Measurements from ENCODE around the gene SESTD1. TPM values are rescaled to one million over a fixed set of nuclear protein-coding genes. Genes with fewer than 3 reads are reported as not detected.

Gene SESTD1
- total RNA-seq, 6 donors from 2014 or later, result 38.0 to 108 (median 92.4) TPM

DNA sequence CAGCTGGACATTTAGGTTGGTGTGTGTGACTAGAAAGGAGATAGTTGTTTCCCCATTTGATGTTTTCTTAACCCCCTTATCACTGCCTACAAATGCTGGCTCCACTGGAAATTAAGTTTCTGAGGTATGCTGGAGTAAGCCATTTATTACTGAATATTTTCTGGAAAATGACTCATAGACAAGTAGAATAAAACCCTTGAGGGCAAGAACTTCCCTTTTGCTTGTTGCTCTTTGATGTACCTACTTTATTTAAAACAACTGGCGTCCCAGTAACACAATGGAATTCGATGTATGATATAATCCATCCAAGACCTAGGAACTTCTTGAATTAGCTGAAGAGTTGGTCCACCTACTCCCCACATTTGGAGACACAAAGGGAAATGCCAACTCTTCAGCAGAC, 33.3 kb upstream of the SESTD1 start:
- Histone ChIP-seq H3K36me3 (no peaks in the 10 kb centered on the region), H3K4me1 (no peaks in the 10 kb centered on the region), H3K27ac (no peak overlapping the region), H3K27me3 (no peaks in the 10 kb centered on the region), H3K4me3 (no peak overlapping the region), H3K9me3 (no peaks in the 10 kb centered on the region)
- TF ChIP-seq, protein P1, sequence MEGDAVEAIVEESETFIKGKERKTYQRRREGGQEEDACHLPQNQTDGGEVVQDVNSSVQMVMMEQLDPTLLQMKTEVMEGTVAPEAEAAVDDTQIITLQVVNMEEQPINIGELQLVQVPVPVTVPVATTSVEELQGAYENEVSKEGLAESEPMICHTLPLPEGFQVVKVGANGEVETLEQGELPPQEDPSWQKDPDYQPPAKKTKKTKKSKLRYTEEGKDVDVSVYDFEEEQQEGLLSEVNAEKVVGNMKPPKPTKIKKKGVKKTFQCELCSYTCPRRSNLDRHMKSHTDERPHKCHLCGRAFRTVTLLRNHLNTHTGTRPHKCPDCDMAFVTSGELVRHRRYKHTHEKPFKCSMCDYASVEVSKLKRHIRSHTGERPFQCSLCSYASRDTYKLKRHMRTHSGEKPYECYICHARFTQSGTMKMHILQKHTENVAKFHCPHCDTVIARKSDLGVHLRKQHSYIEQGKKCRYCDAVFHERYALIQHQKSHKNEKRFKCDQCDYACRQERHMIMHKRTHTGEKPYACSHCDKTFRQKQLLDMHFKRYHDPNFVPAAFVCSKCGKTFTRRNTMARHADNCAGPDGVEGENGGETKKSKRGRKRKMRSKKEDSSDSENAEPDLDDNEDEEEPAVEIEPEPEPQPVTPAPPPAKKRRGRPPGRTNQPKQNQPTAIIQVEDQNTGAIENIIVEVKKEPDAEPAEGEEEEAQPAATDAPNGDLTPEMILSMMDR (IDR thresholded peaks at IDR 0.05), result no peak
- TF ChIP-seq POLR2A (IDR thresholded peaks at IDR 0.05) (no peak), POLR2AphosphoS5 (IDR thresholded peaks at IDR 0.05) (no peak), EP300 (IDR thresholded peaks at IDR 0.05) (no peak)
- WGBS, 2 donors, result 82 to 87% methylated on average over 2 of the region's 2 CpGs
- no peak for ATAC-seq (ENCODE audit: low FRiP score in 2 of 2)
- no peak for DNase-seq

DNA sequence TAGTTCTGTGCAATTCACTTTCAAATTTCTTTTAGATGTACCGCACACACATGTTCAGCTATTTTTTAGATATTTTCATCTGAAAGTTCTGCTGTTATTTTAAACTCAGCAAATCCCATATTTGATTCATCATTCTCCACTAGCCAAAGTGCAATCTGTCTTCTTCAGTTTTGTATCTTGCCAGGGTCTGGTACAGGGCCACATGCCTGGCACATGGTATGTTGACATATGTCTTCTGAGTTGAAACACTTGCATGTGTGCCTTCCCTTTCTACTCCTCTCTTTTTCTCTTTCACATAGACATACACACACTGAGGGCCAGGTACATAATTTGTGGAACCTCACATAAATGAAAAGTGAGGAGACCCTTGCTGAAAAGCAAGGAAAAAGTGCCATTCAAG, 25.7 kb upstream of the SESTD1 start:
- no peak overlapping the region for H3K4me3 ChIP-seq
- DNase-seq (no peak), ATAC-seq (ENCODE audit: low FRiP score in 2 of 2) (no peak)
- H3K4me1 ChIP-seq, result no peaks in the 10 kb centered on the region
- TF ChIP-seq EP300 (IDR thresholded peaks at IDR 0.05) (no peak), POLR2A (IDR thresholded peaks at IDR 0.05) (no peak), POLR2AphosphoS5 (IDR thresholded peaks at IDR 0.05) (no peak)
- TF ChIP-seq, protein P1 (IDR thresholded peaks at IDR 0.05), result no peak
- H3K9me3 ChIP-seq, result no peaks in the 10 kb centered on the region
- H3K36me3 ChIP-seq, result no peaks in the 10 kb centered on the region
- no peak overlapping the region for H3K27ac ChIP-seq
- 92 to 100% methylated on average over 1 of the region's 1 CpG for WGBS, 2 donors
- H3K27me3 ChIP-seq, result no peaks in the 10 kb centered on the region

DNA sequence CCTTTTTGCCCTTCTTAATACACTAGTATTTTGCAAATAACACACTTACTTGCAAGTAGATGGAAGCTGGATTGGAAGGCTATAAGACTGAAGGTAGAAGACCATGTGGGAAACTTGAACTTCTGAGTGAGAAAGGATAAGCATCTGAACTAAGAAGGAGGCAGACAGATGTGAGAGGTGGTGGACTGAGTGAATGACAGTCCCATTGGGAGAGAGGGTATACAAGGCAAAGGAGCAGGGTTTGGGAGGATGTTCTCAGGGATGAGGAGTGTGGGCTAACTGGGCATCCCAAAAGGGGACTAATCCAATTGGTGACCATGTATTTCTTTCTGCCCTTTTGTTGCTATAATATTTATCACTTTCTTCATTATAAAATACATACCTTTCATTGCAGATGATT, 20.4 kb upstream of the SESTD1 start:
- Histone ChIP-seq H3K4me1 (no peaks in the 10 kb centered on the region), H3K27ac (no peak overlapping the region), H3K4me3 (no peak overlapping the region), H3K36me3 (no peaks in the 10 kb centered on the region), H3K9me3 (no peaks in the 10 kb centered on the region), H3K27me3 (no peaks in the 10 kb centered on the region)
- ATAC-seq (ENCODE audit: low FRiP score in 2 of 2), result no peak
- no peak for DNase-seq
- TF ChIP-seq, protein P1 (IDR thresholded peaks at IDR 0.05), result no peak
- no peak for TF ChIP-seq POLR2AphosphoS5 (IDR thresholded peaks at IDR 0.05)
- no peak for TF ChIP-seq EP300 (IDR thresholded peaks at IDR 0.05)
- no peak for TF ChIP-seq POLR2A (IDR thresholded peaks at IDR 0.05)

DNA sequence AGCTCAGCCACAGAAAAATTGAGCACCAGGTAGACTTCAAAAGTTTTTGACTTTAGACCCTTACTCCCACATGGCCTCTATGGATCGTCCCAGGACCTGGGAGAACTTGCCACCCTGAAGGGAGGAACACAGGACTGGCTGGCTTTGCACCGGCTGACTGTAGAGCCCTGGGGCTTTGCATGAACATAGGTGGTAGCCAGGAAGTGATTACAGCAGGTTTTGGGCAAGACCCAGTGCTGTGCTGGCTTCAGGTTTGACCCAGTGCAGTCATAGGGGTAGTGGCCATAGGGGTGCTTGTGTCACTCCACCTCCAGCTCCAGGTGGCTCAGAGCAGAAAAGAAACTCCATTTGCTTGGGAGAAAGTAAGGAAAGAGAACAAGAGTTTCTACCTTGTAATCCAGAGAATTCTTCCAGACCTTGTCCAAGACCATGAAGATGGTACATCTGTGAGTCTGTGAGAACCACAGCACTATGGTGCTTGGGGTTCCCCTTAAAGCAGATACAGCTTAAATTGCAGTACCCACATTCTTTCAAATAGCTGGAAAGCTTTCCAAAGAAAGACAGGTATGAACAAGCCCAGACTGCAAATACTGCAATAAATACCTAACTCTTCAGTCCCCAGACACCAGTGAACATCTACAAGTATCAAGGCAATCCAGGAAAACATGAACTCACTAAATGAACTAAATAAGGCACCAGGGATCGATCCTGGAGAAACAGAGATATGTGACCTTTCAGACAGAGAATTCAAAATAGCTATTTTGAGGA, 13.0 kb upstream of the SESTD1 start:
- no peaks in the 10 kb centered on the region for H3K9me3 ChIP-seq
- TF ChIP-seq EP300 (IDR thresholded peaks at IDR 0.05) (no peak), POLR2AphosphoS5 (IDR thresholded peaks at IDR 0.05) (no peak), POLR2A (IDR thresholded peaks at IDR 0.05) (no peak)
- TF ChIP-seq, protein P1 (IDR thresholded peaks at IDR 0.05), result no peak
- H3K36me3 ChIP-seq, result no peaks in the 10 kb centered on the region
- no peak overlapping the region for H3K4me3 ChIP-seq
- H3K4me1 ChIP-seq, result peaks cover 0 to 13% (median 4%) of the 10 kb centered on the region in 4 donors
- H3K27ac ChIP-seq, result no peak overlapping the region
- ATAC-seq (ENCODE audit: low FRiP score in 2 of 2) (no peak), DNase-seq (no peak)
- no peaks in the 10 kb centered on the region for H3K27me3 ChIP-seq
- WGBS, 2 donors, result 91 to 95% methylated on average over 3 of the region's 3 CpGs
